Activated T-helper 2 cell treated with anti-CD3 and anti-CD28 coated beads, Interferon-gamma antibody, Interleukin-2, Interleukin-4, amounts not matched to agents 10 μg/mL and 5 μg/mL and 100 μg/mL, durations not matched to agents 14 hours and 24 hours and 36 hours (primary cell): ENCODE results near the gene BAIAP2. TPM values are rescaled to one million over a fixed set of nuclear protein-coding genes. Genes with fewer than 3 reads are reported as not detected.

Source experiments
- DNase-seq: peaks from one replicate; pipeline ENCODE4 v3.0.0; 2021; ENCODE audit warnings: low spot score
- H3K27ac Mint-ChIP-seq: one replicate; pipeline ENCODE4 v1.8.0; 2021; ENCODE audit warnings: mixed read lengths
- H3K27me3 Mint-ChIP-seq: one replicate; pipeline ENCODE4 v1.8.0; 2021; ENCODE audit warnings: low read depth, mixed read lengths
- H3K36me3 Mint-ChIP-seq: one replicate; pipeline ENCODE4 v1.8.0; 2021; ENCODE audit warnings: low read depth, mixed read lengths
- H3K4me1 Mint-ChIP-seq: one replicate; pipeline ENCODE4 v1.8.0; 2021; ENCODE audit warnings: low read depth, mixed read lengths
- H3K4me3 Mint-ChIP-seq: one replicate; pipeline ENCODE4 v1.8.0; 2021; ENCODE audit warnings: low read depth, mild to moderate bottlenecking, moderate library complexity, mixed read lengths
- H3K9me3 Mint-ChIP-seq: one replicate; pipeline ENCODE4 v1.8.0; 2021; ENCODE audit warnings: mixed read lengths
- intact Hi-C: fragments of 100-400 bp; cut with micrococcal nuclease; formaldehyde crosslinking; loops from one replicate; pipeline ENCODE4 v1.15.1; 2023
- total RNA-seq: library from RNA; stranded (reverse); gene quantifications from 2 replicates; pipeline ENCODE4 v1.2.3, GENCODE V29; 2022

BAIAP2 gene
- total RNA-seq, 1 donor from 2014 or later, result 5.3 TPM

DNA sequence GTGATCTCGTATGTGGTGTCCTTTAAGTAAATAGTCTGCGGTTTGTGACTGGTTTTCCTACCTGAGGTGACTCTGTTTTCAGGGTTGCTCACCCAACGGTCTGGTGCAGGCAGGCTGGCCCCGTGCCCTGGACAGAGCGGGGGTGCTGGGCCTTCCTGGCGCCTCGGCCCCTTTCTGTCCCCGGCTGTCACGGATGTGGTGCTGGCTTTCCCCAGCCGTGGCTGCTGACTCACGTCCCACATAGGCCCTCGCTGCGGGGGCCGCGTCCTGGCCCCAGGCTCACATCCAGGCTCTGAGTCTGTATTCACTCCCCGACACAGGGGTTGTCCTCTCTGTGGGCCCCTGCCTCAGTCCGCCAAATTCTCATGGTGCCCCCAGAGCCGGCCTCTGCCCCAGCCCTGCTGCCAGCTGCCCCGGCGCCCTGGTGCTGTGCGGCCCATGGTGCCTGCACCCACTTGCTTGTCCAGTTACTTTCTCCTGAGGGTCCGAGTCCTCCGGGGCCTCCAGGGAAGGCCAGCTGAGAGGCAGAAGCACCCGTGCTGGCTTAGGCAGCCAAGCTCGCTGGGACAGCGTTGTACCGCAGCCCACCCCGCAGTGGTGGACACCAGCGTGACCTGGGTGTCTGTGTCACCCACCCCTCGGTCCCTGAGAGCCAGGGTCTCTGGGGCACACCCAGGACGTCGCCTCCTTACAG, 37.4 kb upstream of the BAIAP2 start:
- peaks cover 16% of the 10 kb centered on the region for H3K36me3 Mint-ChIP-seq
- peaks cover 4% of the 10 kb centered on the region for H3K4me1 Mint-ChIP-seq
- H3K9me3 Mint-ChIP-seq, result no peaks in the 10 kb centered on the region
- H3K27ac Mint-ChIP-seq, result no peak overlapping the region
- no peak overlapping the region for H3K4me3 Mint-ChIP-seq
- peaks cover 10% of the 10 kb centered on the region for H3K27me3 Mint-ChIP-seq
- intact Hi-C loops, result no loop called here
- no peak for DNase-seq

DNA sequence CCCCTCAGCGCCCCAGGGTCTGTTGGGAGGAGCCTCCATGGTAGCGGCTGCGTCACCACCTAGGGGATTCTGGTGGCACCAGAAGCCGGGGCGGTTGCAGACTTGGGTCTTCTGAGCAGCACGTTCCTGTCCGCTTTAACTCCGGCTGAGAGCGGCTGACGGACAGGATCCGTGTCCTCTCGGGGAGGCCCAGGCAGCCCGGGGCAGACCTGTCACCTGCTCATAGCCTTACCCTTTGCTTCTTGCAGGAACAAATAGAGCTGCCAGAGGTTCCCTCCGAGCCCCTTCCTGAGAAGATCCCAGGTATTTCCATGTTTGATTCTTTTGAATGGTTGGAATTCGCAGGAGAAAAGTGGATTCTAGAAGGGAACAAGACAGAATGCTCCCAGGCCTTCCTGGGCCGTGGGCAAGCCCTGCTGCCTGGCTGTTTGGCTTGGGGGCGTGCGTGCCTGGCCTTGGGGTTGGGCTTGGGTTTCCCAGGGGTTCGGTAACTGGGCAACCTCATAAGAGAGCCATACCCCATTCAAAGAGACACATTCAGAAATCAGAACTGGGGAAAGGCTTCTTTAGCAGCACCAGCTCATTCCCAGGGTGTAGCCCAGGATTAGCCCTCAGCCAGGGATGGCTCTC, 36.7 kb upstream of the BAIAP2 start:
- no peak for DNase-seq
- no peaks in the 10 kb centered on the region for H3K4me1 Mint-ChIP-seq
- peaks cover 16% of the 10 kb centered on the region for H3K36me3 Mint-ChIP-seq
- intact Hi-C loops, result no loop called here
- H3K27me3 Mint-ChIP-seq, result peaks cover 16% of the 10 kb centered on the region
- H3K4me3 Mint-ChIP-seq, result no peak overlapping the region
- no peaks in the 10 kb centered on the region for H3K9me3 Mint-ChIP-seq
- no peak overlapping the region for H3K27ac Mint-ChIP-seq

DNA sequence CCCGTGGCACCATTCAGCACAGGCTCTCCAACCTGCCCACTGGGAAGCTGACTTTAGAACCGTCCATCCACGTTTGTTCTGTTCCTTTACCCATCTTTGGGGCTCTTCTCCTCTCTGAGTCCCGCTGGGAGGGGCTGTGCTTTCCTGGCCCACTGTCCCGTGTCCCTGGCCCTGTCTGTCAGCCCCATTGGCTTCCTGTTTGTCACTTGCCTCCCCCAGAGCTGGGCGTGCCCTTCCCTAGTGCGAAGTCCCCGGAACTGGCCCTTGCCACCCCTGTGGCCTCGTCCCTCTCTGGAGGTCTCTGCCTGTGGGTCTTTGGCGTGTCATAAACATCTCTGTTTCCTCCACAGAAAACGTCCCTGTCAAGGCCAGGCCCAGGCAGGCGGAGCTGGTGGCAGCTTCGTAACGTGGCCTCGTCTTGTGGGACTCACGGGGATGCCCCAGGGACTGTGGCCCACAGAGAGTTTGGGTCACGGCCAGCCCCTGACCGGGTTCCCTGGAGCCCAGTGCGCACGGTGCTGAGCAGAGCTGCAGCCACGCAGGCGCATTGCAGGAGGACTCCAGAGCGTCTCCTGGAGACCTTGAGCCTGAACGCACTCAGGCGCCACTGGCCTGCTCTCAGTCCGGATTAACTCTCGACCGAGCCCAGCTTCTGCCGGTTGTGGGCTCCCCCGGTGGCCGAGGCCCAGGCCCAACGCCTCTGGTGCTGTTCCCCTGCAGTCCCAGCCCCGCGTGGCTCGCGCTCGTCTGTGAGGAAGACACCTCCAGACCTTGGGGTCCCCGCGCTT, 36.0 kb upstream of the BAIAP2 start:
- intact Hi-C loops, result no loop called here
- H3K27ac Mint-ChIP-seq, result no peak overlapping the region
- H3K27me3 Mint-ChIP-seq, result peaks cover 21% of the 10 kb centered on the region
- no peak overlapping the region for H3K4me3 Mint-ChIP-seq
- peaks cover 16% of the 10 kb centered on the region for H3K36me3 Mint-ChIP-seq
- H3K9me3 Mint-ChIP-seq, result no peaks in the 10 kb centered on the region
- no peak for DNase-seq
- H3K4me1 Mint-ChIP-seq, result peaks cover 2% of the 10 kb centered on the region

DNA sequence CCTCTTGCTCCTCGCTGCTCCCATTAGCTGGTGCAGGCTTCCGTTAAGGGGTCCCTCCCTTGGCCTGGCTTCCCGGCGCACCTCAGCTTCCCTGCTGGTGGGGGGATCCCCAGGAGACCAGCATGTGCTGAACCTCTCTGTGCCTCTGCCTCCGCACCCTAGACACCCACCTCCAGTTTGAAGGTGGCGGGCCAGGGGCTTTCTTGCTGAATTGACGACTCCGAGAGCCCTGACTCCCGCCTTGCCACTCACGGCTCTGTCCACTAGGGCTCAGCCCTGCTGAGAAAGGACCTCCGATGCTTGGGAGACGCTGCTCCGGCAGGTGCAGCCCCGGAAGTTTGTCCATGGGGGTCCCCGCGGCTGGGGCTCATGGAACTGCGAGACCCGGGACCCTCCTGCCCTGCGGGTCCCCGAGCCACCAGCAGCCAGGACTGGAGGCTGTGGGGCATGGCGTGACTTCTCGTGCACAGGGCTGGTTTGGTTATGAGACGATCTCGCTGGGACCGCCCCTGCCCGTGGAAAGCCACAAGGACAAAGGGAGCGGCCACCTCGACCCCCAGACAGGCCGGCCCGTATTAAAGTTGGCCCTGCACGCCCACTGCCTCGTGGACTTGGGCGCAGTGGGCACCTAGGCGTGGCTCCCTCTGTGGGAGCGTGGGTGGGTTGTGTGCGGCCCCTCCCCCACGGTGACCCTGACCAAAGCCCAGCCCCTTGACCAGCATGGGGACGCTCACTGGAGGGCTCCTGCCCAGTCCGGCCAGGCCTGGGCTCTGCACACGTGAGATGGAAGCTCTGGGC, 35.2 kb upstream of the BAIAP2 start:
- no peaks in the 10 kb centered on the region for H3K9me3 Mint-ChIP-seq
- DNase-seq, result no peak
- H3K4me1 Mint-ChIP-seq, result peaks cover 5% of the 10 kb centered on the region
- H3K36me3 Mint-ChIP-seq, result peaks cover 16% of the 10 kb centered on the region
- H3K27me3 Mint-ChIP-seq, result peaks cover 23% of the 10 kb centered on the region
- intact Hi-C loops, result no loop called here
- no peak overlapping the region for H3K27ac Mint-ChIP-seq
- no peak overlapping the region for H3K4me3 Mint-ChIP-seq

DNA sequence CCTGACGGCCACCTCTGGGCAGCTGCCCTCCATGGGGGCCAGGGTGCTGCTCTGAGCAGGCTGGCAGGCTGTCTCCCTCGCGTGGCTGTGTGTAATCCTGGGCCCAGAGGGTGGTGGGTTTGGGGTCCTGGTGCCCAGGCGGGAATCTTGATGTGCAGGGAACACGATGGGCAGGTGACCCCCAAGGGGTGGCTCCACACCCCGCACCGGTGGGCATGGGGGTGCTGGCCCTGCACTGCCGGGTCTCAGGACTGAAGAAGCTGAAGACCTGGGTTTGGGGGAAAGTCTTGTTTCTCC, 34.7 kb upstream of the BAIAP2 start:
- no peak overlapping the region for H3K27ac Mint-ChIP-seq
- intact Hi-C loops, result no loop called here
- H3K4me3 Mint-ChIP-seq, result no peak overlapping the region
- peaks cover 6% of the 10 kb centered on the region for H3K4me1 Mint-ChIP-seq
- peaks cover 13% of the 10 kb centered on the region for H3K36me3 Mint-ChIP-seq
- H3K9me3 Mint-ChIP-seq, result no peaks in the 10 kb centered on the region
- peaks cover 25% of the 10 kb centered on the region for H3K27me3 Mint-ChIP-seq
- DNase-seq, result no peak

DNA sequence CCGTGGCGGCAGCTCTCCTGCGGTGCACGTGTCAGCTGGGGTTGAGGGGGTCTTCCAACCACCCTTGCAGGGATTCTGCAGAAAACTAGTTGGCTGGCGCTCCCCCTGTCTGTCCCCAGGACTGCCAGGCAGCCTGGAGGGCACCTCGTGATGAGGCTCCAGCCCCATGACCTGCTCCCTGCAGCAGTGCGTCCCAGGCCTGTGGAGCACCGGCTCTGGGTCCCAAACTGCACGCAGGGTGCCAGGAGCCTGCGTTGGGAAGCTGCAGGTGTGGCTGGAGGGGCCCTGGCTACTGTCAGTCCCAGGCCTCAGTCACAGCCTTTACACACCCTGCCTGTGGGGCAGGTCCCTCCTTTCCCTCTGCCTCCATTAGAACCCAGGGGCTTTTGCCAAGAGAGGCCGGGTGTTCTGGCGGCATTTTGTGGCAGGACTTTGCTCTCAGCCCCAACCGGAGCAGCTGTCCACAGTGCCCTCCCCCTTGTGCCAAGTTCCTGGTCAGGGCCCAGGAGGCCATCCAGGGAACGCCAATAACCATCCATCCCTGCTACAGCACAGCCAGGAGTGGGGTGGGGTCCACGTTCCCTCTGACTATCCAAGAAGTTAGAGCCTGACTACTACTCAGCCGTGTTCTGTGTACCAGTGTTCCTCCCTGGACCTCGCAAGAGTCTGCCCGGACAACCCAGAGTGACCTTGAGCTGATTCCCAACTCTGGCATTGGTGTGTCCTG, 34.2 kb upstream of the BAIAP2 start:
- Mint-ChIP-seq H3K36me3 (peaks cover 8% of the 10 kb centered on the region), H3K4me3 (no peak overlapping the region), H3K4me1 (peaks cover 6% of the 10 kb centered on the region), H3K27me3 (peaks cover 25% of the 10 kb centered on the region), H3K9me3 (no peaks in the 10 kb centered on the region), H3K27ac (no peak overlapping the region)
- no peak for DNase-seq
- intact Hi-C loops, result no loop called here

DNA sequence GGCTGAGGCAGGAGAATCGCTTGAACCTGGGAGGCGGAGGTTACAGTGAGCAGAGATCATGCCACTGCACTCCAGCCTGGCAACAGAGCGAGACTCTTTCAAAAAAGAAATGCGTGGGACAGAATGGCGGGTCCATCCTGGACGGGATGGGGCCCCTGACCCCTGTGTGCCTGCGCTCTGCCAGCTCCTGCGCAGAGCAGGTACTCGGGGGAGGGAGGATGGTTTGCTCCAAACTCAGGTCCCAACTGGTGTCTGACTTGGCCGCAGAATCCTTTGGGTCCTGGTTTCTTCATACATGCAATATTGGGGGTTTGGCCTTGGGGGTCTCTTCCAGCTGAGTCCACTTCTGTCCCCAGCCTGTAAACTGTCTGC, 33.0 kb upstream of the BAIAP2 start:
- H3K4me1 Mint-ChIP-seq, result peaks cover 6% of the 10 kb centered on the region
- H3K9me3 Mint-ChIP-seq, result no peaks in the 10 kb centered on the region
- no peak overlapping the region for H3K27ac Mint-ChIP-seq
- peaks cover 35% of the 10 kb centered on the region for H3K27me3 Mint-ChIP-seq
- peaks cover 3% of the 10 kb centered on the region for H3K36me3 Mint-ChIP-seq
- no peak for DNase-seq
- intact Hi-C loops, result no loop called here
- no peak overlapping the region for H3K4me3 Mint-ChIP-seq

DNA sequence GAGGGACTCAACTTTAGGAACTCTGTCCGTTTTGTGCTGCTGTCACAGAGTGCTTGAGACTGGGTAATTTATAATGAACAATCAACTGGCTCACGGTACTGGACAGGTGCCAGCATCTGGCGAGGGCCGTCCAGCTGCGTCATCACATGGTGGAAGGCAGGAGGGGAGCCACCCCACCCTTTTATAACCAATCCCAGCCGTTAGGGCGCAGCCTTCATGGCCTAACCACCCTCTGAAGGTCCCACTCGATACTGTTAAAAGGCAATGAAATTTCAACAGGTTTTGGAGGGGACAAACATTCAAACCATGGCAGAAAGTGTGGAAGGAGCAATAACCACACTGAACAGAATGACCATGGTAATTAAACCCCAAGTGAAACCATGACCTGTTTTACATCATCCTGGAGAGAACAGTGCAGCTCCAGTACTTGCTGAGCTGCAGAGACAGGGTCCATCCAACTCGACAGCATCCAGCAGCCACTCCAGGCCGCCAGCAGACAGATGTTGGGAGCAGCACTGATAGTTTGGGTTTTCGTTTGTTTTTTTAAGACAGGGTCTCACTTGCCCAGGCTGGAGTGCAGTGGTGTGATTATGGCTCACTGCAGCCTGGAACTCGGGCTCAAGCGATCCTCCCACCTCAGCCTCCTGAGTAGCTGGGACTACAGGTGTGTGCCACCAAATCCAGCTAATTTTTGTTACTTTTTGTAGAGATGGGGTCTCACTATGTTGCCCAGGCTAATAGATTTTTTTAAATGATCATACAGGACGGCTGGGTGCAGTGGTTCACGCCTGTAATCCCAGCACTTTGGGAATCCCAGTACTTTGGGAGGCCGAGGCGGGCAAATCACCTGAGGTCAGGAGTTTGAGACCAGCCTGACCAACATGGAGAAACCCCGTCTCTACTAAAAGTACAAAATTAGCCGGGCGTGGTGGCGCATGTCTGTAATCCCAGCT, 32.3 kb upstream of the BAIAP2 start:
- H3K9me3 Mint-ChIP-seq, result no peaks in the 10 kb centered on the region
- no peak for DNase-seq
- peaks cover 6% of the 10 kb centered on the region for H3K4me1 Mint-ChIP-seq
- H3K27ac Mint-ChIP-seq, result no peak overlapping the region
- H3K4me3 Mint-ChIP-seq, result no peak overlapping the region
- H3K36me3 Mint-ChIP-seq, result peaks cover 3% of the 10 kb centered on the region
- intact Hi-C loops, result no loop called here
- peaks cover 41% of the 10 kb centered on the region for H3K27me3 Mint-ChIP-seq

DNA sequence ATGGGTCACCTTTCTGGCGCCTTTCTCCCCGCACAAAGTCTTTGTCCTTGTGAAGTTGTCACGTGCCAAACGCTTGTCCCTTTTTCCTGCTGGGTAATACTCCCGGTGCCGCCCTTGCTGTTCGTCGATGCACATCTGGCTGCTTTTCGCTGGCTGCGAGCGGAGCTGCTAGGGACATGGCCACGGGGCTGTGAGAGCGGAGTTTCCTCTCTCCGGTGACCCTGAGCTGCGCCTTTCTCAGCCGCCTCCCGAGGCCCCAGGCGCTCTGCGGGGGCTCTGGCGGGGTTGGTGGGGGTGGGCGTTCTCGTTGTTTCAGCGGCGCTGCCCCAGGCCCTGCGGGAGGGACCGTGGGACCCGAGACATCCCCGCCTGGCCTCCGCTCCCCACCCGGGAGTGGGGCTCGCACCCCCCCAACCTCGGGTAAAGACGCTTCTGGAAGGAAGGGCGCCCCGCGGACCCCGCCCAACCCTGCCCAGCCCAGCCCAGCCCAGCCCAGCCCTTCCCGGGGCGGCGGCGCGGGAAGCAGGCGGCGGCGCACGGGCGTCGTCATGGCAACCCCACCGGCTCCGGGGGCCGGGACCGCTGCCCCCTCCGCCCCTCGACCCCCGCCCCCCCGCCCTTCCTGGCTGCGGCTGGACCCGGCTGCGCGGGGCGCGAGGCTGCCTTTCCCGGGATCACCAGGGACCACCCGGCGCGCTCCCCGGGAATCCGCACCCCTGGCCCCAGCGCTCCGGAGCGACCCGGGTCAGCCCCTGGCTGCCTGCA, 31.1 kb upstream of the BAIAP2 start:
- H3K4me1 Mint-ChIP-seq, result peaks cover 6% of the 10 kb centered on the region
- intact Hi-C loops, result no loop called here
- DNase-seq, result no peak
- H3K4me3 Mint-ChIP-seq, result no peak overlapping the region
- no peaks in the 10 kb centered on the region for H3K9me3 Mint-ChIP-seq
- H3K27me3 Mint-ChIP-seq, result peaks cover 41% of the 10 kb centered on the region
- peaks cover under 1% of the 10 kb centered on the region for H3K36me3 Mint-ChIP-seq
- no peak overlapping the region for H3K27ac Mint-ChIP-seq

DNA sequence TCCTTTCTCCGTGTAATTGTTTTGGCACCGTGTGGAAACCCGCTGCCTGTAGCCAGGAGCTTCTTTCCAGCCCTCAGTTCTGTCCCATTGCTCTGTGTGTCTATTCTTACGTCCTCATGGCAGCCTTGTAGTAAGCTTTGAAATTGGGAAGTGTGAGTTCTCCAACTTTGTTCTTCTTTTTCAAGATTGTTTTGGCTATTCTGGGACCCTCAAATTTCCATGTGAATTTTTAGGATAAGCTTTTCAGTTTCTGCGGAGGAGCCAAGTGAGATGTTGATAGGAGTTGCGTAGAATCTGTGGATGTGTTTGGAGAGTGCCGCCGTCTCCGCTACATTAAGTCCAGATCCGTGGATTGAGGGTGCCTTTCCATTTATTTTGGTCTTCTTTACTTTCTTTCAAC, 28.1 kb upstream of the BAIAP2 start:
- no peak for DNase-seq
- H3K4me3 Mint-ChIP-seq, result no peak overlapping the region
- peaks cover 35% of the 10 kb centered on the region for H3K27me3 Mint-ChIP-seq
- no peak overlapping the region for H3K27ac Mint-ChIP-seq
- intact Hi-C loops, result no loop called here
- H3K36me3 Mint-ChIP-seq, result no peaks in the 10 kb centered on the region
- peaks cover 9% of the 10 kb centered on the region for H3K9me3 Mint-ChIP-seq
- H3K4me1 Mint-ChIP-seq, result peaks cover 6% of the 10 kb centered on the region

DNA sequence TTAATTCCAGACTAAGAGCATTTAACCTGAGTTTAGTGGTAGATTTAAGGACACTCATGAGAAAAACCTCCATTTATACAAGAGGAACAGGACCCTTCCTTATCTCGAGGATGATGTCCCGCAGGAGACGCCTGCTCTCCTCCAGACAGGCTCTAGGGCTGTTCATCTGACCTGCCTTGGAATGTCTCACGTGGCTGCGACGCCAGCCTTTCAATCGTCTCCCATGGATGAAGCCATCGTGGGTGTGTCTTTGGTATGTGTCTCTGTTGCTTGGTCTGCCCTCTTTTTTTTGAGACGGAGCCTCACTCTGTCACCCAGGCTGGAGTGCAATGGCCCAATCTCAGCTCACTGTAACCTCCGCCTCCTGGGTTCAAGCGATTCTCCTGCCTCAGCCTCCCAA, 26.8 kb upstream of the BAIAP2 start:
- peaks cover 6% of the 10 kb centered on the region for H3K4me1 Mint-ChIP-seq
- DNase-seq, result no peak
- H3K4me3 Mint-ChIP-seq, result no peak overlapping the region
- no peaks in the 10 kb centered on the region for H3K36me3 Mint-ChIP-seq
- H3K27me3 Mint-ChIP-seq, result peaks cover 26% of the 10 kb centered on the region
- H3K27ac Mint-ChIP-seq, result no peak overlapping the region
- intact Hi-C loops, result no loop called here
- H3K9me3 Mint-ChIP-seq, result peaks cover 11% of the 10 kb centered on the region
